Spleen (tissue), 11 donors: ENCODE data around the gene MEGF6. TPM values are rescaled to one million over a fixed set of nuclear protein-coding genes. Genes with fewer than 3 reads are reported as not detected.

Experiments
- DNase-seq: peaks from one replicate; pipeline ENCODE4 v3.0.0-alpha.2; 2020
- H3K27ac ChIP-seq, 8 donors: fragments of 200-600 bp; sonication (generic) in 7 of 8; 1 replicate in 4 of 8; 2 replicates in 4 of 8; pipeline versions ENCODE4 v1.5.0 to v1.8.0; 2016 to 2021; ENCODE audit warnings: inconsistent platforms in 4 of 8, mild to moderate bottlenecking in 4 of 8, moderate library complexity in 1 of 8
- H3K27me3 ChIP-seq, 7 donors: fragments of 200-600 bp; sonication (generic) in 6 of 7; replicated peaks in 1 of 7; 1 replicate in 4 of 7; 2 replicates in 3 of 7; pipeline versions ENCODE4 v1.5.0 to v1.8.0; 2016 to 2021; ENCODE audit warnings: inconsistent platforms in 3 of 7, mild to moderate bottlenecking in 1 of 7
- H3K36me3 ChIP-seq, 6 donors: fragments of 200-600 bp; sonication (generic) in 5 of 6; 1 replicate in 4 of 6; 2 replicates in 2 of 6; pipeline versions ENCODE4 v1.5.0 to v1.8.0; 2016 to 2021; ENCODE audit warnings: inconsistent platforms in 2 of 6
- H3K4me1 ChIP-seq, 6 donors: fragments of 200-600 bp; sonication (generic) in 5 of 6; 1 replicate in 3 of 6; 2 replicates in 3 of 6; pipeline versions ENCODE4 v1.5.0 to v1.8.0; 2016 to 2021; ENCODE audit warnings: inconsistent platforms in 3 of 6
- H3K4me3 ChIP-seq, 8 donors: fragments of 200-600 bp; sonication (generic) in 7 of 8; 1 replicate in 4 of 8; 2 replicates in 4 of 8; pipeline versions ENCODE4 v1.5.0 to v1.8.0; 2016 to 2021; ENCODE audit warnings: inconsistent platforms in 4 of 8, mild to moderate bottlenecking in 4 of 8, moderate library complexity in 2 of 8
- H3K9me3 ChIP-seq, 8 donors: fragments of 200-600 bp; sonication (generic) in 7 of 8; 1 replicate in 4 of 8; 2 replicates in 4 of 8; pipeline versions ENCODE4 v1.5.0 to v1.8.0; 2016 to 2021; ENCODE audit warnings: inconsistent platforms in 4 of 8
- CTCF ChIP-seq, 11 experiments: fragments of 200-600 bp in 7 of 11; fragments of 450-650 bp in 4 of 11; sonication (generic) in 4 of 11; IDR thresholded peaks in 8 of 11; conservative IDR thresholded peaks in 3 of 11; 1 replicate in 7 of 11; 2 replicates in 4 of 11; pipeline versions ENCODE4 v1.4.0 to v1.8.0; 2016 to 2021; ENCODE audit warnings: antibody characterized with exemption in 11 of 11, inconsistent platforms in 4 of 11, mild to moderate bottlenecking in 1 of 11
- POLR2A ChIP-seq, 3 donors: fragments of 450-650 bp; IDR thresholded peaks; one replicate each; pipeline ENCODE4 v1.5.1; 2017; ENCODE audit warnings: antibody characterized with exemption in 3 of 3, mild to moderate bottlenecking in 1 of 3
- POLR2AphosphoS5 ChIP-seq, 3 donors: sonication (generic); formaldehyde crosslinking; IDR thresholded peaks; one replicate each; pipeline ENCODE4 v1.5.1; 2017; ENCODE audit warnings: antibody characterized with exemption in 3 of 3
- WGBS, 5 donors: extraction: QIAGEN DNeasy Blood & Tissue Kit in 3 of 5; methylation state at CpG; one replicate each; pipeline versions ENCODE4 v1.1.5 to v1.1.7; 2013 to 2018; 5-methylcytosine and 5-hydroxymethylcytosine counted together
- intact Hi-C: fragments of 100-400 bp; cut with DNase I; formaldehyde crosslinking; loops from one replicate; pipeline ENCODE4 v1.15.0; 2023; ENCODE audit warnings: low total_unique reads
- polyA plus RNA-seq, 3 donors: library from polyadenylated mRNA; stranded (reverse); fragments of 200-250 nt; gene quantifications; one replicate each; pipeline ENCODE4 v1.2.1, GENCODE V29; 2013
- total RNA-seq, 7 donors: library from RNA; depleted of rRNA in 3 of 7; stranded (reverse); fragments of >200 nt in 3 of 7; fragmentation: NEBNext Ultra II Directional in 4 of 7; extraction: Animal tissue kit (Norgen Biotek cat#: 25700) in 4 of 7; gene quantifications; one replicate each; pipeline versions ENCODE4 v1.1.0 to v1.2.1, GENCODE V29; 2016 to 2021
- donor health status: healthy with polysubstance abuse.
- donor health status: DM: no; HTN: no; CAD: no; lungs with moderate emphysema.
- donor health status: DM: no; HTN: no; CAD: no.
- donor health status: Bipolar disorder and iron deficiency.
- donor health status: healthy.
- donor health status: DM: no; HTN: no; CAD: no.
- donor health status: DM: yes; HTN: yes; CAD: no.

MEGF6 gene
- total and polyA plus RNA-seq, 10 donors: 8.7 to 39.5 (median 20.3) TPM

DNA sequence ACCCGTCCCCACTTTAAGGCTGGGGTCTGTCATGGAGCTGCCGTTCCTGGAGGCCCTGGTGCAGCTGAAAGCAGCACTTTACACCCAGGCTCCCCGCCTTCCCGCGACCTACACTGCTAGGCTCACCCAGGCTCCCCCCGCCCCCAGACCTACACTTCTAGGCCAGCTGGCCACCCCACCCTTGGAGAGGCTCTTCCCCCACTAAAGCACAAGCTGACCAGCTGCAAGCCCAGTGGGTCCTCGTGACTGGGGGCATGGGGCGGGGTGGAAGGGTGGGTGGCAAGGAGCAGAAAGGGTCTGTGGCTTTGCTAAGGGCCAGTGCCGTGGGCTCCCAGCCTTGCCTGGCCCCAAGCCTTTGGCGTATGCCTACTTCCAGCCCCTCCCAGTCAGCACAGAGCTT, 166.6 kb downstream of the MEGF6 start:
- intact Hi-C loops: no loop called here
- H3K27ac ChIP-seq: no peak overlapping the region
- TF ChIP-seq CTCF (IDR thresholded peaks at IDR 0.05 in 8 of 11, conservative IDR thresholded peaks at IDR 0.05 in 3 of 11): no peak
- H3K36me3 ChIP-seq: no peaks in the 10 kb centered on the region
- 63 to 78% (median 67%) methylated on average over 8 to 10 of the region's 10 CpGs for WGBS, 5 donors
- no peak for DNase-seq
- peaks cover 0 to 58% (median 0%) of the 10 kb centered on the region in 7 donors for H3K27me3 ChIP-seq
- peaks cover 0 to 29% (median 22%) of the 10 kb centered on the region in 8 donors for H3K9me3 ChIP-seq
- H3K4me3 ChIP-seq: no peak overlapping the region
- no peaks in the 10 kb centered on the region for H3K4me1 ChIP-seq

DNA sequence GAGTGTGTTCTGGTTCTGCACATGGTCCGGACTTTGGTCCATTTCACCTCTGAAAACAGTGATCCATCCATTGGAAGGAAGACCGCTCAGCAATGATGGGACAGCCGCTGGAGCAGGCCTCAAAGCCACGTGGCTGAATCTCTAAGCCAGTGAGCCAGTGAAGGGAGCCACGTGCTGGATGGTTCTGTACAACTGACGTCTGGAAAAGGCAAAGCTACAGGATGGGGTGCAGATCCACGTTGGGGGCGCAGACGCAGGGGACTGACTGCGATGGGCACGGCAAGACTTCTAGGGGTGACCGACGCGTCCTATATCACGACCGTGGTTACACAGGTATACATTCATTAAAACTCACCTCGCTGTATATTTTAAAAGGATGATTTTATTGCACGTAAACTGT, 167.0 kb downstream of the MEGF6 start:
- Histone ChIP-seq H3K36me3 (no peaks in the 10 kb centered on the region), H3K4me1 (no peaks in the 10 kb centered on the region), H3K27ac (no peak overlapping the region), H3K27me3 (peaks cover 0 to 60% (median 0%) of the 10 kb centered on the region in 7 donors), H3K9me3 (peaks cover 0 to 29% (median 22%) of the 10 kb centered on the region in 8 donors), H3K4me3 (no peak overlapping the region)
- WGBS, 5 donors: 89 to 95% (median 91%) methylated on average over 18 of the region's 18 CpGs
- intact Hi-C loops: no loop called here
- no peak for DNase-seq
- TF ChIP-seq POLR2AphosphoS5 (IDR thresholded peaks at IDR 0.05): no peak
- no peak for TF ChIP-seq CTCF (IDR thresholded peaks at IDR 0.05 in 8 of 11, conservative IDR thresholded peaks at IDR 0.05 in 3 of 11)
- TF ChIP-seq POLR2A (IDR thresholded peaks at IDR 0.05): no peak

DNA sequence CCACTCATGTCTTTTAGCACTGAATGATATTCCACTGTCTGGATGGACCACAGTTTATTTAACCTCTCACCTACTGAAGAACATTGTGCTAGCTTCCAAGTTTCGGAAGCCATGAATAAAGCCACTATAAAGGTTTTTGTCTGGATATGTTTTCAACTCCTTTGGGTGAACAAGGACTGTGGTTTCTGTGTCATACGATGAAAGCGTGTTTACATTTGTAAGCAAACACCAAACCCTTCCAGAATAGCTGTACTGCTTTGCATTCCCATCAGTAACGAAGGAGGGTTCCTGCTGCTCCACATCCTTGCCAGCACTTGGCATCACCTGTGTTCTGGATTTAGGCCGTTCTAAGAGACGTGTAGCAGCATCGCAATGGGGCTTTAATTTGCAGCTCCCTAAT, 167.5 kb downstream of the MEGF6 start:
- TF ChIP-seq POLR2AphosphoS5 (IDR thresholded peaks at IDR 0.05) (no peak), CTCF (IDR thresholded peaks at IDR 0.05 in 8 of 11, conservative IDR thresholded peaks at IDR 0.05 in 3 of 11) (no peak), POLR2A (IDR thresholded peaks at IDR 0.05) (no peak)
- no peaks in the 10 kb centered on the region for H3K36me3 ChIP-seq
- intact Hi-C loops: no loop called here
- H3K9me3 ChIP-seq: peaks cover 0 to 29% (median 22%) of the 10 kb centered on the region in 8 donors
- no peak for DNase-seq
- 74 to 92% (median 88%) methylated on average over 7 of the region's 7 CpGs for WGBS, 5 donors
- H3K27me3 ChIP-seq: peaks cover 0 to 61% (median 0%) of the 10 kb centered on the region in 7 donors
- H3K4me3 ChIP-seq: no peak overlapping the region
- H3K27ac ChIP-seq: no peak overlapping the region
- no peaks in the 10 kb centered on the region for H3K4me1 ChIP-seq

- Histone ChIP-seq H3K9me3 (peaks cover 0 to 28% (median 21%) of the 10 kb centered on the region in 8 donors), H3K4me1 (no peaks in the 10 kb centered on the region), H3K27me3 (peaks cover 0 to 61% (median 0%) of the 10 kb centered on the region in 7 donors), H3K36me3 (no peaks in the 10 kb centered on the region), H3K4me3 (no peak overlapping the region), H3K27ac (no peak overlapping the region)
- 75 to 87% (median 81%) methylated on average over 12 of the region's 12 CpGs for WGBS, 5 donors
- no peak for TF ChIP-seq POLR2AphosphoS5 (IDR thresholded peaks at IDR 0.05)
- no peak for TF ChIP-seq CTCF (IDR thresholded peaks at IDR 0.05 in 8 of 11, conservative IDR thresholded peaks at IDR 0.05 in 3 of 11)
- no peak for TF ChIP-seq POLR2A (IDR thresholded peaks at IDR 0.05)
- intact Hi-C loops: no loop called here
- no peak for DNase-seq
These were observed 168.4 kb downstream of the MEGF6 start for GRCh38 chr1:3442901-3443300.
